WTC11 (cell line): Measurements from ENCODE around the gene KIF21B. TPM values are rescaled to one million over a fixed set of nuclear protein-coding genes. Genes with fewer than 3 reads are reported as not detected.

Experiments
- ATAC-seq: fragments of 200-7000 bp; cut with Tn5 transposase; 2 replicates; pipeline ENCODE4 v1.10.0; 2021; ENCODE audit warnings: mild to moderate bottlenecking, moderate library complexity
- CTCF ChIA-PET: fragments of 300-600 bp; sonication (Branson Sonifier 250); formaldehyde crosslinking; loops from one replicate; lab custom pipeline; 2021; ENCODE audit warnings: antibody characterized with exemption; lab: Charles Lee
- POLR2A ChIA-PET: fragments of 350-600 bp; sonication (Branson Sonifier 250); formaldehyde crosslinking; loops from one replicate; lab custom pipeline; 2021; ENCODE audit warnings: antibody characterized with exemption; lab: Charles Lee
- DNase-seq: peaks from one replicate; pipeline ENCODE4 v3.0.0; 2021; ENCODE audit warnings: low spot score
- H3K27ac Mint-ChIP-seq: 2 replicates; pipeline ENCODE4 v1.8.0; 2021; ENCODE audit warnings: mixed read lengths
- H3K27me3 Mint-ChIP-seq: 2 replicates; pipeline ENCODE4 v1.8.0; 2021; ENCODE audit warnings: low read depth, mild to moderate bottlenecking, moderate library complexity, mixed read lengths
- H3K36me3 Mint-ChIP-seq: 2 replicates; pipeline ENCODE4 v1.8.0; 2021; ENCODE audit warnings: mixed read lengths
- H3K4me1 Mint-ChIP-seq: 2 replicates; pipeline ENCODE4 v1.8.0; 2022; ENCODE audit warnings: mixed read lengths
- H3K4me3 Mint-ChIP-seq: 2 replicates; pipeline ENCODE4 v1.8.0; 2021; ENCODE audit warnings: mild to moderate bottlenecking, moderate library complexity, mixed read lengths
- H3K9me3 Mint-ChIP-seq: 2 replicates; pipeline ENCODE4 v1.8.0; 2021; ENCODE audit warnings: mixed read lengths
- AR ChIP-seq: fragments of 250-450 bp; sonication (Bioruptor Pico); IDR thresholded peaks from 2 replicates; pipeline ENCODE4 v1.9.0; 2021; ENCODE audit warnings: mild to moderate bottlenecking
- ATF1 ChIP-seq: sonication (generic); formaldehyde crosslinking; IDR thresholded peaks from 2 replicates; pipeline ENCODE4 v1.8.1; 2023; ENCODE audit warnings: mild to moderate bottlenecking, moderate library complexity, missing genetic modification reagents
- ATF2 ChIP-seq: sonication (generic); formaldehyde crosslinking; IDR thresholded peaks from 2 replicates; pipeline ENCODE4 v1.8.1; 2022; ENCODE audit warnings: low read depth, missing genetic modification reagents, borderline replicate concordance
- ATF6 ChIP-seq: sonication (generic); formaldehyde crosslinking; IDR thresholded peaks from 2 replicates; pipeline ENCODE4 v1.8.1; 2023; ENCODE audit warnings: mild to moderate bottlenecking, missing genetic modification reagents
- E2F1 ChIP-seq: sonication (generic); formaldehyde crosslinking; IDR thresholded peaks from 2 replicates; pipeline ENCODE4 v1.8.0; 2022; ENCODE audit warnings: mild to moderate bottlenecking, missing genetic modification reagents
- ELF4 ChIP-seq: sonication (generic); formaldehyde crosslinking; IDR thresholded peaks from 2 replicates; pipeline ENCODE4 v1.8.1; 2022; ENCODE audit warnings: low read depth, mild to moderate bottlenecking, moderate library complexity, missing genetic modification reagents
- EMX1 ChIP-seq: fragments of 250-450 bp; sonication (Bioruptor Pico); IDR thresholded peaks from 2 replicates; pipeline ENCODE4 v1.8.0; 2021; ENCODE audit warnings: mild to moderate bottlenecking
- ESRRA ChIP-seq: sonication (generic); formaldehyde crosslinking; IDR thresholded peaks from 2 replicates; pipeline ENCODE4 v1.8.1; 2022; ENCODE audit warnings: mild to moderate bottlenecking, missing genetic modification reagents, borderline replicate concordance
- ETV6 ChIP-seq: sonication (generic); formaldehyde crosslinking; IDR thresholded peaks from 2 replicates; pipeline ENCODE4 v1.8.1; 2022; ENCODE audit warnings: mild to moderate bottlenecking, missing genetic modification reagents
- FOXJ3 ChIP-seq: sonication (generic); formaldehyde crosslinking; IDR thresholded peaks from 2 replicates; pipeline ENCODE4 v1.9.0; 2021; ENCODE audit warnings: missing genetic modification reagents, mild to moderate bottlenecking, borderline replicate concordance
- FOXP1 ChIP-seq: sonication (generic); formaldehyde crosslinking; IDR thresholded peaks from 2 replicates; pipeline ENCODE4 v1.8.0; 2022; ENCODE audit warnings: missing genetic modification reagents, mild to moderate bottlenecking, moderate library complexity, borderline replicate concordance
- GTF2I ChIP-seq: fragments of 250-450 bp; sonication (Bioruptor Pico); conservative IDR thresholded peaks from 2 replicates; pipeline ENCODE4 v1.4.0; 2021; ENCODE audit warnings: mild to moderate bottlenecking
- HMGA2 ChIP-seq: fragments of 250-450 bp; sonication (Bioruptor Pico); IDR thresholded peaks from 2 replicates; pipeline ENCODE4 v1.4.0; 2021; ENCODE audit warnings: mild to moderate bottlenecking, moderate library complexity
- JUN ChIP-seq: sonication (generic); formaldehyde crosslinking; IDR thresholded peaks from 2 replicates; pipeline ENCODE4 v1.8.0; 2023; ENCODE audit warnings: mild to moderate bottlenecking, missing genetic modification reagents
- NFE2L1 ChIP-seq: sonication (generic); formaldehyde crosslinking; IDR thresholded peaks from 2 replicates; pipeline ENCODE4 v1.8.1; 2023; ENCODE audit warnings: missing genetic modification reagents
- SMAD4 ChIP-seq: sonication (generic); formaldehyde crosslinking; IDR thresholded peaks from 2 replicates; pipeline ENCODE4 v1.8.0; 2022; ENCODE audit warnings: mild to moderate bottlenecking, missing genetic modification reagents
- STAT6 ChIP-seq: sonication (generic); formaldehyde crosslinking; conservative IDR thresholded peaks from 2 replicates; pipeline ENCODE4 v1.8.1; 2023; ENCODE audit warnings: mild to moderate bottlenecking, low read depth, missing genetic modification reagents, moderate library complexity
- ZBTB43 ChIP-seq: sonication (generic); formaldehyde crosslinking; IDR thresholded peaks from 2 replicates; pipeline ENCODE4 v1.8.1; 2023; ENCODE audit warnings: mild to moderate bottlenecking, missing genetic modification reagents
- ZMAT4 ChIP-seq: fragments of 250-450 bp; sonication (Bioruptor Pico); IDR thresholded peaks from 2 replicates; pipeline ENCODE4 v1.9.0; 2021; ENCODE audit warnings: mild to moderate bottlenecking
- ZNF232 ChIP-seq: sonication (generic); formaldehyde crosslinking; IDR thresholded peaks from 2 replicates; pipeline ENCODE4 v1.8.0; 2022; ENCODE audit warnings: mild to moderate bottlenecking, missing genetic modification reagents
- ZNF317 ChIP-seq: sonication (generic); formaldehyde crosslinking; IDR thresholded peaks from 2 replicates; pipeline ENCODE4 v1.8.1; 2023; ENCODE audit warnings: low read depth, mild to moderate bottlenecking, moderate library complexity, missing genetic modification reagents, borderline replicate concordance
- ZNF416 ChIP-seq: fragments of 250-450 bp; sonication (Bioruptor Pico); IDR thresholded peaks from 2 replicates; pipeline ENCODE4 v1.9.0; 2021; ENCODE audit warnings: mild to moderate bottlenecking, inconsistent platforms
- ZNF423 ChIP-seq: fragments of 250-450 bp; sonication (Bioruptor Pico); IDR thresholded peaks from 2 replicates; pipeline ENCODE4 v2.1.2; 2022; ENCODE audit warnings: mild to moderate bottlenecking, moderate library complexity
- total RNA-seq: library from RNA; stranded (reverse); gene quantifications from 3 replicates; pipeline ENCODE4 v1.2.3, GENCODE V29; 2021

The KIF21B gene
- total RNA-seq, 1 experiment from 2014 or later = 19.4 TPM

GRCh38 chr1:201059871-201060555, 36.5 kb upstream of the KIF21B start:
- ChIA-PET CTCF (interaction anchor here (1.0 to 3.1 kb wide), 4 partner anchors 17 to 144 kb away, joined by 3 to 13 read pairs (median 6); no protein-coding TSS in a partner anchor), POLR2A (no interaction called here)
- H3K27ac Mint-ChIP-seq = no peak overlapping the region
- no peaks in the 10 kb centered on the region for H3K27me3 Mint-ChIP-seq
- H3K4me3 Mint-ChIP-seq = no peak overlapping the region
- H3K9me3 Mint-ChIP-seq = peaks cover 3% of the 10 kb centered on the region; the same call in 1 of the 2 replicates
- no peak for DNase-seq
- TF ChIP-seq ZNF232 (CRISPR knock-in tag) = no peak
- no peak for TF ChIP-seq AR (CRISPR knock-in tag)
- TF ChIP-seq ZBTB43 (CRISPR knock-in tag) = no peak
- TF ChIP-seq ETV6 (CRISPR knock-in tag) = no peak
- no peak for TF ChIP-seq ZNF416
- TF ChIP-seq ZMAT4 (CRISPR knock-in tag) = no peak
- no peak for TF ChIP-seq ZNF423 (CRISPR knock-in tag)
- no peak for TF ChIP-seq FOXP1 (CRISPR knock-in tag)
- TF ChIP-seq HMGA2 = no peak
- TF ChIP-seq, all 79 proteins: peak for 0
- Mint-ChIP-seq H3K4me1 (peaks cover 27% of the 10 kb centered on the region), H3K36me3 (no peaks in the 10 kb centered on the region)
- ATAC-seq = no peak

GRCh38 chr1:201059401-201059800, 35.9 kb upstream of the KIF21B start:
- ATAC-seq (peak; percentile 66), DNase-seq (peak; percentile 27)
- Mint-ChIP-seq H3K27me3 (no peaks in the 10 kb centered on the region), H3K9me3 (peaks cover 3% of the 10 kb centered on the region; the same call in 1 of the 2 replicates), H3K27ac (no peak overlapping the region), H3K4me1 (peaks cover 27% of the 10 kb centered on the region), H3K36me3 (no peaks in the 10 kb centered on the region), H3K4me3 (no peak overlapping the region)
- POLR2A ChIA-PET = interaction anchor here (0.7 kb wide), 1 partner anchor 12 kb away, joined by 3 read pairs; no protein-coding TSS in a partner anchor
- CTCF ChIA-PET = interaction anchor here (0.6 to 3.1 kb wide), 7 partner anchors 17 to 144 kb away, joined by 3 to 13 read pairs (median 5); no protein-coding TSS in a partner anchor
- no peak for TF ChIP-seq SMAD4 (CRISPR knock-in tag)
- no peak for TF ChIP-seq E2F1 (CRISPR knock-in tag)
- TF ChIP-seq ELF4 (CRISPR knock-in tag) = no peak
- TF ChIP-seq ZNF317 (CRISPR knock-in tag) = no peak
- no peak for TF ChIP-seq FOXJ3 (CRISPR knock-in tag)
- no peak for TF ChIP-seq ESRRA (CRISPR knock-in tag)
- no peak for TF ChIP-seq EMX1 (CRISPR knock-in tag)
- TF ChIP-seq ATF1 (CRISPR knock-in tag) = no peak
- TF ChIP-seq ZNF423 (CRISPR knock-in tag) = no peak
- TF ChIP-seq STAT6 (CRISPR knock-in tag) = no peak
- TF ChIP-seq ATF6 = no peak
- TF ChIP-seq JUN (CRISPR knock-in tag) = no peak
- TF ChIP-seq GTF2I = no peak
- no peak for TF ChIP-seq ATF2
- TF ChIP-seq ZNF416 = no peak
- no peak for TF ChIP-seq NFE2L1 (CRISPR knock-in tag)
